Glomerular visceral epithelial cell (primary cell): ENCODE results near the gene HYDIN.

Experiments used
- DNase-seq: peaks from one replicate; pipeline ENCODE4 v3.0.0-alpha.2; 2016; ENCODE audit errors: extremely low spot score

HYDIN gene

GRCh38 chr16:70788668-70789594, 441.6 kb downstream of the HYDIN start:
- DNase-seq = peak; percentile 6

GRCh38 chr16:70786020-70786755, 444.3 kb downstream of the HYDIN start:
- DNase-seq = no peak

GRCh38 chr16:70784692-70785555, 445.6 kb downstream of the HYDIN start:
- no peak for DNase-seq

GRCh38 chr16:70782237-70782636, 448.3 kb downstream of the HYDIN start:
- DNase-seq = no peak

- DNase-seq = no peak
Measured at GRCh38 chr16:70781800-70782199, 448.7 kb downstream of the HYDIN start.

GRCh38 chr16:70780546-70780945, 450.0 kb downstream of the HYDIN start:
- DNase-seq = no peak

- no peak for DNase-seq
Measured at GRCh38 chr16:70779361-70779760, 451.2 kb downstream of the HYDIN start.

- peak; percentile 71 for DNase-seq
Measured at GRCh38 chr16:70778901-70779309, 451.6 kb downstream of the HYDIN start.

GRCh38 chr16:70777973-70778406, 452.5 kb downstream of the HYDIN start:
- DNase-seq = no peak

GRCh38 chr16:70777496-70777895, 453.0 kb downstream of the HYDIN start:
- DNase-seq = no peak

GRCh38 chr16:70775399-70775798, 455.1 kb downstream of the HYDIN start:
- DNase-seq = no peak

GRCh38 chr16:70774261-70774660, 456.3 kb downstream of the HYDIN start:
- no peak for DNase-seq

GRCh38 chr16:70772493-70772892, 458.0 kb downstream of the HYDIN start:
- DNase-seq = no peak

GRCh38 chr16:70770626-70771552, 459.6 kb downstream of the HYDIN start:
- peak; percentile 66 for DNase-seq

GRCh38 chr16:70770291-70770625, 460.3 kb downstream of the HYDIN start:
- DNase-seq = no peak

GRCh38 chr16:70769761-70770160, 460.8 kb downstream of the HYDIN start:
- DNase-seq = no peak

GRCh38 chr16:70769131-70769530, 461.4 kb downstream of the HYDIN start:
- DNase-seq = no peak

- no peak for DNase-seq
Measured at GRCh38 chr16:70768203-70768580, 462.3 kb downstream of the HYDIN start.

- DNase-seq = peak; percentile 14
Measured at GRCh38 chr16:70767377-70768202, 462.9 kb downstream of the HYDIN start.

- DNase-seq = no peak
Measured at GRCh38 chr16:70766658-70767057, 463.9 kb downstream of the HYDIN start.
